Bronchial epithelial cell (primary cell): ENCODE data around the gene TNFRSF1A. TPM values are rescaled to one million over a fixed set of nuclear protein-coding genes. Genes with fewer than 3 reads are reported as not detected.
A peak's percentile ranks its signal among the peaks of the same experiment; 100 is the strongest.

Source experiments
- DNase-seq: peaks from one replicate; pipeline ENCODE4 v3.0.0-alpha.2; 2010; ENCODE audit warnings: low read depth
- FAIRE-seq: peaks from 2 replicates; lab custom pipeline; 2011; peaks lifted over from hg19 to GRCh38; lab: Jason Lieb, UNC
- H3K27me3 ChIP-seq: 2 replicates; pipeline ENCODE4 v1.5.1; 2011; ENCODE audit warnings: low read length; ENCODE audit not compliant: control insufficient read depth, insufficient read depth
- H3K36me3 ChIP-seq: 2 replicates; pipeline ENCODE4 v1.5.1; 2011; ENCODE audit warnings: low read length; ENCODE audit not compliant: control insufficient read depth, insufficient read depth
- H3K4me3 ChIP-seq: 2 replicates; pipeline ENCODE4 v1.5.1; 2011; ENCODE audit warnings: mild to moderate bottlenecking, low read depth, low read length, control low read depth
- total RNA-seq: library from RNA; depleted of rRNA; stranded (reverse); fragments of >200 nt; gene quantifications from 2 replicates; pipeline ENCODE4 v1.2.1, GENCODE V29; 2014
- TF ChIP-seq, protein P1 (sequence below): IDR thresholded peaks from 2 replicates; pipeline ENCODE4 v1.5.1; 2011; ENCODE audit warnings: mild to moderate bottlenecking, moderate library complexity, low read length, control low read depth, inconsistent platforms; ENCODE audit not compliant: insufficient read depth, severe bottlenecking

Gene TNFRSF1A
- total RNA-seq, 1 donor from 2014 or later = 26.9 TPM

DNA sequence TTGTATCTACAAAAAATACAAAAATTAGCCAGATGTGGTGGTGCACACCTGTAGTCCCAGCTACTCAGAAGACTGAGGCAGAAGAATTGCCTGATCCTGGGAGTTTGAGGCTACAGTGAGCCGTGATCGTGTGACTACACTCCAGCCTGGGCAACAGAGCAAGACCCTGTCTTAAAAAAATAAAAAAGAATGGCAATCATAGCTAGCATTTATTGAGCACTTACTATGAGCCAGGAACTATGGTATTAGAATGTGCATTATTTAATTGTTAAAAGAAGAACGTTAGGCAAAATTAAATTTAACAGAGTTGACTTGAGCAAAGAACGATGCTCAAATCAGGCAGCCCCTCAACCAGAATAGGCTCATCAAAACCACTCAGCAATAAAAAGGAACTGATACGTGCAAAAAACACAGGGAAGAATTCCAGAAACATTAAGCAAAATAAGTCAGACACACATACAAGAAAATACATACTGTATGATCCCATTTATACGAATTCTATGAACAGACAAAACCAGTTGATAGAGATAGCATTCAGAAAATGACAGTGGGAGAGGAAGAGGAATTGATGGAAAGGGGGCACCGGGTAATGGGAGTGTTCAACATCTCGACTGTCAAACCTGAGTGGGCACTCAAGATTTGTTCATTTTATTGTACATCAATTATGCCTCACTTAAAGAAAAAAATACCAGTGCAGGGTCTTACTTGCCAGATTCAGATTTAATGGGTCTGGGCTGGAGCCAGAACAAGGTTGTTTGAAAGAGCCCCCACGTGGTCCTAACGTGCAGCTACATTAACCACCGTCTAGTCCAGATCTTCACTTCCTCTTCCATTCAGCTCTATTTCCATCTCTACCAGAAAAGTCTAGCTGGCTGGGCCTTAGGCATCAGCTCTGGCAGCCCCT lies 25.4 kb upstream of the TNFRSF1A start:
- H3K4me3 ChIP-seq = no peak overlapping the region
- H3K36me3 ChIP-seq = peaks cover 1% of the 10 kb centered on the region
- H3K27me3 ChIP-seq = no peaks in the 10 kb centered on the region
- DNase-seq (no peak), FAIRE-seq (no peak)
- TF ChIP-seq, protein P1, sequence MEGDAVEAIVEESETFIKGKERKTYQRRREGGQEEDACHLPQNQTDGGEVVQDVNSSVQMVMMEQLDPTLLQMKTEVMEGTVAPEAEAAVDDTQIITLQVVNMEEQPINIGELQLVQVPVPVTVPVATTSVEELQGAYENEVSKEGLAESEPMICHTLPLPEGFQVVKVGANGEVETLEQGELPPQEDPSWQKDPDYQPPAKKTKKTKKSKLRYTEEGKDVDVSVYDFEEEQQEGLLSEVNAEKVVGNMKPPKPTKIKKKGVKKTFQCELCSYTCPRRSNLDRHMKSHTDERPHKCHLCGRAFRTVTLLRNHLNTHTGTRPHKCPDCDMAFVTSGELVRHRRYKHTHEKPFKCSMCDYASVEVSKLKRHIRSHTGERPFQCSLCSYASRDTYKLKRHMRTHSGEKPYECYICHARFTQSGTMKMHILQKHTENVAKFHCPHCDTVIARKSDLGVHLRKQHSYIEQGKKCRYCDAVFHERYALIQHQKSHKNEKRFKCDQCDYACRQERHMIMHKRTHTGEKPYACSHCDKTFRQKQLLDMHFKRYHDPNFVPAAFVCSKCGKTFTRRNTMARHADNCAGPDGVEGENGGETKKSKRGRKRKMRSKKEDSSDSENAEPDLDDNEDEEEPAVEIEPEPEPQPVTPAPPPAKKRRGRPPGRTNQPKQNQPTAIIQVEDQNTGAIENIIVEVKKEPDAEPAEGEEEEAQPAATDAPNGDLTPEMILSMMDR = peak; percentile 26

DNA sequence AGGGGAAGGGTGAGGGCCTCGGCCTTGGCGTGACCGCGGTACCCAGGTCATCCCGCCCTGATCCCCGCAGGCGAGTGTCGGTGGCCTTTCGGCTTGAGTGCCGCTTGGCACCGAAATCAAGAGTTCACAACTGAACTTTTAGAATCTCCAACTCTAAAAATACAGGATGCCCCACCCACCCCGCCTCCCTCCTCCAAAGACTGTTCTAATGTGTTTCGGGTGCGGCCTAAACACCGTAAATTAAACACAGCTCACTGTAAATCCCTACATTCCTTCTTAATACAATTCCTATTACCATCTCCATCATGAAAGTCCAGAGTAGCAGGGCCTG lies 22.1 kb upstream of the TNFRSF1A start:
- TF ChIP-seq, protein P1 = no peak
- Histone ChIP-seq H3K4me3 (peak overlapping the region; percentile 48), H3K27me3 (no peaks in the 10 kb centered on the region), H3K36me3 (peaks cover 2% of the 10 kb centered on the region)
- FAIRE-seq = no peak
- no peak for DNase-seq

DNA sequence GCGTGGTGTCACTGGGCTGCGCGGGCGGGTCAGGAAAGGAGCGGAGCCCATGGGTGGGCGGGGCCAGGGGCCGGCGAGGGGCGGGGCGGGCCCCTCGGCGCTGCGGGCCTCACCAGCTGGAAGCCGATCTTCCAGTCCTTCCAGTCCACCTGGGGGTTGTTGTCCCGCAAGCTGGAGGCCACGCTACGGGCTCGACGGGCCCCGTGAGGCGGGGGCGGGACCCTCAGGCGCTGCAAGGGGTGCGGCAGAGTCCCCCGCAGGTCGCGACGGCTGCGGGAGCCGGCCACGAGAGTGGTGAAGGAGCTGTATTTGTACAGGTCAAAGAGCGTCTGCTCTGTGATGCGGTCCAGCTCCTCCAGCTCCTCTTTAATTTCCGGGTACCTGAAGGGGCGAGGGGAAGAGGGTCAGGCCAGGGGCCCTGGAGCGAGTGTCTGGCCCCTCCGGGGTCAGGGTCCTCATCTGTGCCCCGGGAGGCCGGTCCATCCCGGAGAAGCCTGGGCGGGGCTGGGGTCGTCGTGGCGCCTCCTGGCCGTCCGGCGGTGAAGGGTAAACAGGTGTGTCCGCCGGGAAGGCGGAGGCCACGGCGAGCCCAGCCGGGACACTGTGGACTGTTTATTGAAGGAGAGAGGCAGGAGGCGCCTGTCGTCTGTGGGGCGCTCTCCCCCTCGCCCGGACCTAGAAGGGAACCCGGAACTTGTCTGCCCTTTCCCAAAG lies 21.6 kb upstream of the TNFRSF1A start:
- H3K36me3 ChIP-seq = peaks cover 2% of the 10 kb centered on the region
- no peaks in the 10 kb centered on the region for H3K27me3 ChIP-seq
- H3K4me3 ChIP-seq = peak overlapping the region; percentile 48
- TF ChIP-seq, protein P1 = peak; percentile 11
- FAIRE-seq = no peak
- peak; percentile 62 for DNase-seq

DNA sequence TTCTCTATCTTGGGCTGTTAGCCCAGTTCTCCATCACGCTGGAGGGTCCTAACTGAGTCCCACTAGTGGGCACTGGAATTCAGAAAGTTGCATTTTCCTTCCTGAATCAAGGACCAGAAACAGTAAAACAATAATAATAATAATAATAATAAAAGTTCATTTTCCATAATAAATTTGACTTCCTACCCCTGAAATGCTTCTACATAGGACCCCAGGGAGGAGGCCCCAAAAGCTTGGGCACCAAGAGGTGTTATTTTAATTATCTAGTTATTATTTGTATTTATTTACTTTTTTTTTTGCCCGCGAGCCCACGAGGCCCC lies 21.1 kb upstream of the TNFRSF1A start:
- TF ChIP-seq, protein P1 = no peak
- no peak overlapping the region for H3K4me3 ChIP-seq
- FAIRE-seq = no peak
- H3K27me3 ChIP-seq = no peaks in the 10 kb centered on the region
- H3K36me3 ChIP-seq = peaks cover 2% of the 10 kb centered on the region
- DNase-seq = no peak

DNA sequence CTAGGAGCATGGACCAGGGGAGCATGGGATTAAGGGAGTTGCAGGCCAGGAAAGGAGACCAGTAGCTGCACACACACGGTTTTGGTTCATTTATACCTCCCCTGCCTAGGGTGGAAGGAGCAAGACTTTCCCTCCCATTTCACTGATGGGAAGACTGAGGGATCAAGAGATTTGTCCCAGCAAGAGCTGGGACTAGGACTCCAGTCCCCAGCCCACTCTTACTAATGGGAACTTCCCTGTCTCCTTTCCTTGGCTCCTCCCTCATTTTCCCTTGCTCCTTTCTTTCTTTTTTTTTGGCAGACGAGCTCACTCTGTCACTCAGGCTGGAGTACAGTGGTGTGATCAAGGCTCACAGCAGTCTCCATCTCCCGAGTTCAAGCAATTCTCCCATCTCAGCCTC lies 20.5 kb upstream of the TNFRSF1A start:
- DNase-seq = no peak
- FAIRE-seq = peak; percentile 64
- Histone ChIP-seq H3K36me3 (peaks cover 2% of the 10 kb centered on the region), H3K27me3 (no peaks in the 10 kb centered on the region), H3K4me3 (no peak overlapping the region)
- TF ChIP-seq, protein P1 = no peak
